Natural killer cell (primary cell): ENCODE results near the gene PRDM10. TPM values are rescaled to one million over a fixed set of nuclear protein-coding genes. Genes with fewer than 3 reads are reported as not detected.

ENCODE experiments used
- ATAC-seq, 3 donors: fragments of 150-1000 bp in 2 of 3; fragments of 200-7000 bp in 1 of 3; cut with Tn5 transposase; 1 replicate in 1 of 3; 2 replicates in 2 of 3; pipeline ENCODE4 v1.10.0; 2021; ENCODE audit warnings: mild to moderate bottlenecking in 2 of 3, moderate library complexity in 2 of 3
- DNase-seq, 2 donors: peaks; one replicate each; pipeline versions ENCODE4 v3.0.0 to v3.0.0-alpha.2; 2013 to 2021; ENCODE audit warnings: mixed read lengths in 1 of 2
- H3K27ac ChIP-seq: one replicate; pipeline ENCODE4 v1.5.1; 2013; ENCODE audit warnings: mild to moderate bottlenecking, low read length
- H3K27me3 ChIP-seq: one replicate; pipeline ENCODE4 v1.6.1; 2013; ENCODE audit warnings: low read length; ENCODE audit not compliant: control insufficient read depth, insufficient read depth
- H3K36me3 ChIP-seq: one replicate; pipeline ENCODE4 v1.6.1; 2013; ENCODE audit warnings: low read length; ENCODE audit not compliant: control insufficient read depth, insufficient read depth
- H3K4me1 ChIP-seq: one replicate; pipeline ENCODE4 v1.6.1; 2013; ENCODE audit warnings: low read length; ENCODE audit not compliant: control insufficient read depth, insufficient read depth
- H3K4me3 ChIP-seq: one replicate; pipeline ENCODE4 v1.5.1; 2013; ENCODE audit warnings: low read length
- H3K9me3 ChIP-seq: one replicate; pipeline ENCODE4 v1.6.1; 2013; ENCODE audit warnings: low read length; ENCODE audit not compliant: control insufficient read depth, insufficient read depth
- H3K27ac Mint-ChIP-seq, 2 donors: one replicate each; pipeline ENCODE4 v1.8.0; 2022; ENCODE audit warnings: mild to moderate bottlenecking in 2 of 2, mixed read lengths in 2 of 2, moderate library complexity in 1 of 2
- H3K27me3 Mint-ChIP-seq, 2 donors: one replicate each; pipeline ENCODE4 v1.8.0; 2022; ENCODE audit warnings: low read depth in 2 of 2, mixed read lengths in 2 of 2
- H3K36me3 Mint-ChIP-seq: one replicate; pipeline ENCODE4 v1.8.0; 2022; ENCODE audit warnings: mixed read lengths
- H3K4me1 Mint-ChIP-seq, 2 donors: one replicate each; pipeline ENCODE4 v1.8.0; 2022; ENCODE audit warnings: mixed read lengths in 2 of 2
- H3K4me3 Mint-ChIP-seq: one replicate; pipeline ENCODE4 v1.8.0; 2022; ENCODE audit warnings: mild to moderate bottlenecking, moderate library complexity, mixed read lengths
- H3K9me3 Mint-ChIP-seq, 2 donors: one replicate each; pipeline ENCODE4 v1.8.0; 2022; ENCODE audit warnings: mixed read lengths in 2 of 2
- WGBS: methylation state at CpG from one replicate; pipeline ENCODE4 v1.1.7; 2013; ENCODE audit warnings: missing lambda C conversion rate; ENCODE audit not compliant: insufficient coverage; 5-methylcytosine and 5-hydroxymethylcytosine counted together
- intact Hi-C: fragments of 100-400 bp; cut with micrococcal nuclease; formaldehyde crosslinking; loops from one replicate; pipeline ENCODE4 v1.14.2; 2022
- total RNA-seq, 4 donors: library from RNA; stranded (reverse); fragments of 120-200 nt in 1 of 4; gene quantifications; one replicate each; pipeline versions ENCODE4 v1.2.3 to v1.2.4, GENCODE V29; 2013 to 2022
- TF ChIP-seq, protein P1 (sequence below): fragments of 200-600 bp; IDR thresholded peaks from one replicate; pipeline ENCODE4 v1.8.0; 2022; ENCODE audit warnings: antibody characterized with exemption

Gene PRDM10
- total RNA-seq, 3 donors from 2014 or later (not counting 1 experiment from before 2014, with no cell fraction given), result 10.3 to 13.1 (median 12.5) TPM

DNA sequence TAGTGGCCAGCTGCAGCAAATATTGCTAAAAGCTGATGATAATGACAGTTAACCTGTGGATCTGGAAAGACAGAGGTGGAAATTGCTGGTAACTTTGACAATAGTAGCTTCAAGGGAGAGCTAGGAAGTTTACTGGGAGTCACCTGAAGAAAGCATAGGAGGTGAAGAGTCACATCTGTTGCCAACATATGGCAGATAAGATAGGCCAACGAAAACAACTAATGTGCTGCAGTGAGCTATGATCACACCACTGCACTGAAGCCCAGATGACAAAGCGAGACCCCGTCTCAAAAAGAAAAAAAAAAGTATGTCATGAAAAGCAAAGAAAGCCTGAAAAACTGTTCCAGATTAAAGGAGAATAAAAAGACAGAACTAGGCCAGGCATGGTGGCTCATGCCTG, 4.3 kb upstream of the PRDM10 start:
- no peak overlapping the region for H3K27ac Mint-ChIP-seq
- H3K4me3 Mint-ChIP-seq, result no peak overlapping the region
- H3K27ac ChIP-seq, result no peak overlapping the region
- no peak for ATAC-seq
- no peaks in the 10 kb centered on the region for H3K36me3 ChIP-seq
- H3K9me3 Mint-ChIP-seq, result no peaks in the 10 kb centered on the region
- H3K4me1 ChIP-seq, result peaks cover 13% of the 10 kb centered on the region
- peaks cover 0 to 4% of the 10 kb centered on the region in 2 donors for H3K27me3 Mint-ChIP-seq
- no peaks in the 10 kb centered on the region for H3K36me3 Mint-ChIP-seq
- H3K27me3 ChIP-seq, result no peaks in the 10 kb centered on the region
- H3K9me3 ChIP-seq, result no peaks in the 10 kb centered on the region
- TF ChIP-seq, protein P1, sequence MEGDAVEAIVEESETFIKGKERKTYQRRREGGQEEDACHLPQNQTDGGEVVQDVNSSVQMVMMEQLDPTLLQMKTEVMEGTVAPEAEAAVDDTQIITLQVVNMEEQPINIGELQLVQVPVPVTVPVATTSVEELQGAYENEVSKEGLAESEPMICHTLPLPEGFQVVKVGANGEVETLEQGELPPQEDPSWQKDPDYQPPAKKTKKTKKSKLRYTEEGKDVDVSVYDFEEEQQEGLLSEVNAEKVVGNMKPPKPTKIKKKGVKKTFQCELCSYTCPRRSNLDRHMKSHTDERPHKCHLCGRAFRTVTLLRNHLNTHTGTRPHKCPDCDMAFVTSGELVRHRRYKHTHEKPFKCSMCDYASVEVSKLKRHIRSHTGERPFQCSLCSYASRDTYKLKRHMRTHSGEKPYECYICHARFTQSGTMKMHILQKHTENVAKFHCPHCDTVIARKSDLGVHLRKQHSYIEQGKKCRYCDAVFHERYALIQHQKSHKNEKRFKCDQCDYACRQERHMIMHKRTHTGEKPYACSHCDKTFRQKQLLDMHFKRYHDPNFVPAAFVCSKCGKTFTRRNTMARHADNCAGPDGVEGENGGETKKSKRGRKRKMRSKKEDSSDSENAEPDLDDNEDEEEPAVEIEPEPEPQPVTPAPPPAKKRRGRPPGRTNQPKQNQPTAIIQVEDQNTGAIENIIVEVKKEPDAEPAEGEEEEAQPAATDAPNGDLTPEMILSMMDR, result no peak
- H3K4me1 Mint-ChIP-seq, result peaks cover 7 to 14% of the 10 kb centered on the region in 2 donors
- no peak overlapping the region for H3K4me3 ChIP-seq
- intact Hi-C loops, result loop anchor here (10.0 kb wide), 1 partner anchor 908 kb away; the partner anchor contains the start of gene SNX19
- DNase-seq, result no peak
- 91% methylated on average over 3 of the region's 3 CpGs for WGBS

GRCh38 chr11:130003717-130004001, 1.0 kb upstream of the PRDM10 start:
- H3K36me3 Mint-ChIP-seq, result no peaks in the 10 kb centered on the region
- H3K4me3 Mint-ChIP-seq, result peak overlapping the region; percentile 94
- ATAC-seq (no peak), DNase-seq (no peak)
- H3K4me3 ChIP-seq, result peak overlapping the region; percentile 65
- TF ChIP-seq, protein P1, result no peak
- H3K27me3 ChIP-seq, result no peaks in the 10 kb centered on the region
- H3K9me3 ChIP-seq, result no peaks in the 10 kb centered on the region
- H3K27me3 Mint-ChIP-seq, result peaks cover 0 to 4% of the 10 kb centered on the region in 2 donors
- intact Hi-C loops, result loop anchor here (1.0 to 10.0 kb wide), 4 partner anchors 66 to 911 kb away; partner anchors contain the start of genes APLP2, SNX19 and ZBTB44
- peaks cover 30% of the 10 kb centered on the region for H3K4me1 ChIP-seq
- peaks cover 27 to 32% of the 10 kb centered on the region in 2 donors for H3K4me1 Mint-ChIP-seq
- H3K9me3 Mint-ChIP-seq, result no peaks in the 10 kb centered on the region
- peak overlapping the region; percentile 95 for H3K27ac ChIP-seq
- no peaks in the 10 kb centered on the region for H3K36me3 ChIP-seq
- WGBS, result 1% methylated on average over 7 of the region's 8 CpGs
- peak overlapping the region; percentile 99 to 100 for H3K27ac Mint-ChIP-seq

GRCh38 chr11:130002846-130003716, 446 bp upstream of the PRDM10 start:
- H3K9me3 Mint-ChIP-seq, result no peaks in the 10 kb centered on the region
- Histone ChIP-seq H3K36me3 (no peaks in the 10 kb centered on the region), H3K4me1 (peaks cover 31% of the 10 kb centered on the region), H3K4me3 (peak overlapping the region; percentile 65), H3K9me3 (no peaks in the 10 kb centered on the region), H3K27ac (peak overlapping the region; percentile 95), H3K27me3 (no peaks in the 10 kb centered on the region)
- H3K4me1 Mint-ChIP-seq, result peaks cover 33 to 37% of the 10 kb centered on the region in 2 donors
- DNase-seq (peak; percentile 86 to 96), ATAC-seq (peak; percentile 75 to 87 (median 75))
- H3K36me3 Mint-ChIP-seq, result no peaks in the 10 kb centered on the region
- intact Hi-C loops, result loop anchor here (1.0 to 10.0 kb wide), 4 partner anchors 66 to 912 kb away; partner anchors contain the start of genes APLP2, SNX19 and ZBTB44
- peaks cover 0 to 4% of the 10 kb centered on the region in 2 donors for H3K27me3 Mint-ChIP-seq
- peak overlapping the region; percentile 99 to 100 for H3K27ac Mint-ChIP-seq
- TF ChIP-seq, protein P1, result no peak
- H3K4me3 Mint-ChIP-seq, result peak overlapping the region; percentile 98
- WGBS, result under 1% methylated on average over 65 of the region's 65 CpGs
